GM21717 (cell line): ENCODE data around the gene NKX1-2.

Experiments used
- ATAC-seq: cut with Tn5 transposase; IDR thresholded peaks from one replicate; pipeline ENCODE4 v1.9.1; 2021; ENCODE audit warnings: mild to moderate bottlenecking, moderate library complexity; ENCODE audit not compliant: unreplicated experiment

The NKX1-2 gene

DNA sequence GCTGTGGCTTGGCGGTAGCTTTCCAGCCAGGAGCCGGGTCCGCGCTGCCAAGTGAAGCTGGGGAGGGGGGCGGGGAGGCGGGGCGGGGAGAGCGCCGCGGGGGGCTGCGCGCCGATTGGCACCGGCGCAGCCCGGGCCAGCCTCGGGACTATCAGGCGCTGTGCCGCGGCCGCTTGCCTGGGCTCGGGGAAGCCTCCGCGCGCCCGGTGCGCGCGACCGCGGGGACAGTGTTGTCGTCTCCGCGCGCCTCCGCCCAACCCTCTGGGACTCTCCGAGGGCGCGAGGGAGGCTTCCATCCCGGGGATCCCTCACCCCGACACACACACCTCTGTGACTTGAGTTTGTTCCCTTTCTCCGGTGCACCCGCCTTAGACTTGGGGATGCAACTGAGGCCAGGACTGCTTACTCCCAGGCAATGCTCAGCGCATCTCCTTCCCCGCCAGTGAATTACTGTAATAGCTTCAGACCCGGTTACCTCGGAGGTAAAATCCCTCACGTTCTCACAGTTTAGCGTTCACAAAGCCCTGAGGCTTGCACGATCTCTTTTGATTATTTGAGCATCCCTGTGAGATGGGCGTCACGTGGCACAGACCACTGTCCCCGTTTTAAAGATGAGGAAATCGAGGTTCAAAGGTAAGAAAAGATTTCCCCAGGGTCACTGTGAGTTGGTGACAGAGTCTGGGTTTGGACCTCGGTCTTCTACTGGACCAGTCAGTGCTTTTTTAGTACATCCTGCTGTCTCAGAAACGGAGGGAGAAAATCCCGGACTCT lies at the start of gene NKX1-2:
TSS of gene NKX1-2 (minus strand) at position 24 of the 771 bp plus-strand sequence. CDS start 92 bp downstream, outside the sequence.
- ATAC-seq, result no peak

DNA sequence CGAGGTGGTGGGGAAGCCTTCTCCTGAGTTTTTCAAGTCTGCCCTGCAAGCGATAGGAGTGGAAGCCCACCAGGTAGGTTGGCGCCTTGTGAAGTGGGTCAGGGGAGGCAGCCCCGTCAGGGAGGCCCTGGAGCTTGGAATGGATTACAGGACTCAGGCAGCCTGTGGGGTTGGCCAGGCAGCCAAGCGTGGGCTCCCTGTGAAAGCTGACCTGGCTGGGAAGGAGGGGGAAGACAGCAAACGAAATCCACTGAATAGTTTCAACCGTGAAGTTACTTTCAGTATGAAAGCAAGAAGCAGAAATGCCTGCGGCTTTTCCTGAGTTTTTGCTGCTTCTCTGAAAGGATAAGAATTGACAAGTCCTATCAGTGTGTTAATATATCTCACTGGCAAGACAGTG lies 48.2 kb upstream of the NKX1-2 start:
- no peak for ATAC-seq

GRCh38 chr10:124497196-124497881 lies 47.5 kb upstream of the NKX1-2 start:
- ATAC-seq, result no peak

DNA sequence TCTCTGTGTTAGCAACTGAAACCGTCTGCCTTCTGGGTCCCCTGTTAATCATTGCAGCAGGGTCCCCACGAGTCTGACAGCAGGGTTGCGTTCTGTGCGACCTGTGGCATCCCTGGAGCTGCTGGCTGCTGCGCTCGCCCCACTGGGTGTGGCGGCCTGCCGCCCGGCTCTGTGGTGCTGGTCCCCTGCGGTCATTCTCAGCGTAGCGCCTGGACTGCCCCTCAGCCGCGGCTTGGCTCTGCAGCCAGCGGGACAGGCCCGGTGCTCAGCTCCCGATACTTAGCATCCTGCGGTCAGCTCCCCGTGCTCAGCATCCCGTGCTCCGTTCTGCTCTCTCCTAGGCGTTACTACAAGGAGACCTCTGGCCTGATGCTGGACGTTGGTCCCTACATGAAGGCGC lies 46.8 kb upstream of the NKX1-2 start:
- ATAC-seq, result no peak

GRCh38 chr10:124496150-124496549 lies 46.3 kb upstream of the NKX1-2 start:
- no peak for ATAC-seq

DNA sequence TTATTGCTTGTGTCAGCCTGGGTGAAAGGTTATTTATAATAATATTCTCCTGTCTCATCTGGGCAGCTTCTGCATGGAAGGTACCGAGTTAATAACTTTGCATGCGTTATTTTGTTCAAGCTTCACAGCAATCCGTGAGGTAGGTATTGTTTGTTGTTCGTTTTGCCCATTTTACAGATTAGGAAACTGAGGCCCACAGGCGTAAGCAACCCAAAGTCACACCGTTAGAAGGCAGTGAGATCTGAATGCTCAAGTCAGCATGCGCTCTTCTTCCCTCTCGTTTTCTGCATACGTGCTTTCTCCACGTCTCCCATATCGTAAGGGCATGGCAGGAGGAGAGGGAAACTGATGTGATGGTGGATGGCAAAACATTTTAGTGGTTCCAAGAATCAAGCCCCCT lies 45.9 kb upstream of the NKX1-2 start:
- ATAC-seq, result no peak

GRCh38 chr10:124495162-124495561 lies 45.3 kb upstream of the NKX1-2 start:
- no peak for ATAC-seq

DNA sequence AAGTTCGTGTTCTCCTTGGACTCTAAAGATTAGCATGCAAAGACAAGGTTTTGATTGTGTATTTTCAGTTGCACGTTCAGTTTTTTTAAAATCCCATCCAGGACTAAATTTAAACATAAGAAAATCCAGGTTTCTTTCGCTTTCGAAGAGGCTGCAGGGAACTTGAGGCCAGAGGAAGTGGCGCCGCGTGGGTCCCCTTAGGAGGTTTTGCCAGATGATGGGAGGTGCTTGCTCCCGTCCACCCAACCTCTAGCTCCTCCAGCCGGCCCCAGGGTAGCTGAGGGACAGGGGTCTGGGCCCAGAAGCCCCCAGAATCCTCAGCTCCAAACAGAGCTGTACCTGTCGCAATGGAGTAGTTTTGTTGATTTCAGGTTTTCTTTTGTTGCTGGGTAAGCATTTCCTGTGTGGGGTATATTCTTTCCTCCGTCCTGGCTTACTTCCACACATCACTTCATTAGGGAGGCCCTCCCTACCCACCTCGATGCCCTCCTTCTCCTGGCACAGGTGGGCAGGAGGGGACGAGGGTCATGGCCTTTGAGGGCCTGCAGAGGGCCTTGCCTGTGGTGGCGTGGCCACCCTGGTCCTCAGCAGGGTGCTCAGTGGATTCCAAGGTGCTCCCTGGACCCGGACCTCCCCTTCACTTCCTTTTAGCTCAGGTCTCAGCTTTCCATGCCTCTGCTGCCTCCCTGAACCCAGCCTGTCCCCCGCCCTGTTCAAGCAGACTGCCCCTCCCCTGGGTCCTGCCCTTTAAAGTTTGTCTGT lies 44.4 kb upstream of the NKX1-2 start:
- no peak for ATAC-seq

- no peak for ATAC-seq
Measured at GRCh38 chr10:124493214-124493882, 43.5 kb upstream of the NKX1-2 start.

DNA sequence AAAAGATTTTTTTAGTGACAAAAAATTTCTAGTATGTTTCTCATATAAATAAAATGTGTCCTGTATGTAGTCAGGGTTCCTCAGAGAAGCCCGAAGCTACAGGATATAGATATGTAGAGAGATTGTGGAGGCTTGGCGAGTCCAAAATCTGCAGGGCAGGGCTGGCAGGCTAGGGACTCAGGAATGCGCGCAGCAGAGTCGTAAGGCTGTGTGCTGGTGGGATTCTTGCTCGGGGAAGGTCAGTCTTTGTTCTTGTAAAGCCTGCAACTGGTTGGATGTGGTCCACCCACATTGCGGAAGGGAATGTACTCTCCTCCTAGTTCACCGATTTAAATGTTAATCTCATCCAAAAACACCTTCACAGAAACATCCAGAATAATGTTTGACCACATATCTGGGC lies 42.4 kb upstream of the NKX1-2 start:
- ATAC-seq, result no peak

DNA sequence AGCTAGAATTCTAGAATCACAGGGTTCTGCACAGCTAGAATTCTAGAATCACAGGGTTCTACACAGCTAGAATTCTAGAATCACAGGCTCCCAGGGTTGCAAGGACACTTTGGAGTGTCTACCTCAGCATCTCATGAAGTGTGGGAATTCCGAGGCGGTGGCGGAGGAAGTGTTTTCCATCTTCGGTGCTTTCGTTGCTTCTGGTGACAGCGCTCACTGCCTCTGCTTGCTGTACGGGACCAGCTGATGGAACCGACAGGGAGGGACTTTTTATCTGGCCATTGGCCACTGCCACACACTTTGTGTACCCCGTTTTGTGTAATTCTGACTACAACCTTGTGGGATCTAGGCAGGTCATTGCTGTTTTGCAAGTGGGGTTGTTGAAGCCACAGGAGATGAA lies 41.3 kb upstream of the NKX1-2 start:
- ATAC-seq, result no peak

GRCh38 chr10:124486635-124487034 lies 36.8 kb upstream of the NKX1-2 start:
- ATAC-seq, result no peak

- no peak for ATAC-seq
Measured at GRCh38 chr10:124484661-124485060, 34.8 kb upstream of the NKX1-2 start.

DNA sequence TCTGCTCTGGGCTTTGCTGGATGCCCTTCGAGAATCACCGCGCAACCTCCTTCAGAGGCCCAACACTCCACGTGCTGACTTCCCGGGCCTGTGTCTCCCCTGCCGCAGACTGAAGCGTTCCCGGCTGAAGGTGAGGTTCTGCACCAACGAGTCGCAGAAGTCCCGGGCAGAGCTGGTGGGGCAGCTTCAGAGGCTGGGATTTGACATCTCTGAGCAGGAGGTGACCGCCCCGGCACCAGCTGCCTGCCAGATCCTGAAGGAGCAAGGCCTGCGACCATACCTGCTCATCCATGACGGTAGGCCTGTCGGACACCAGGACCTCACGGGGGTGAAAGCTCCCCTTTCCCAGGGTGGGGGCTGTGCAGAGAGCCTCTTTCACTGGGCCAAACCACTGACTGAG lies 34.2 kb upstream of the NKX1-2 start:
- no peak for ATAC-seq

DNA sequence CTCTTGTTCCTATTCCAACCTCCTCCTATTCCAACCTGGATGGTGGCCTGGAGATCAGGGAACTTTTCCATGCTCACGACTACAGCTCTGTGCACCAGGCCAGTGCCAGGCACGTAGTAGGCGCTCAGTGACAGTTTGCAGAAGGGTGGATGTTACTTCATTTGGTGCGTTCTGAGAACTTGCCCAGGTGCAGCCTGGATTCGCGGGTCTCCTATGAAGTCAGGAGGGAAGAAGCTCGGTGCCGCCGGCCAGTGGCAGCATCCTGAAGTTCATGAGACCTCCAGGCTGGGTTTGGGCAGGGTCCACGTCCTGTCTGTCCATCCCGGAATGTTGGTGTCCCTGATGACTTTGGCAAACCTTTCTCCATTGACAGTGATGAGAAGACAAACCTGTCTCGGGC lies 33.0 kb upstream of the NKX1-2 start:
- no peak for ATAC-seq

DNA sequence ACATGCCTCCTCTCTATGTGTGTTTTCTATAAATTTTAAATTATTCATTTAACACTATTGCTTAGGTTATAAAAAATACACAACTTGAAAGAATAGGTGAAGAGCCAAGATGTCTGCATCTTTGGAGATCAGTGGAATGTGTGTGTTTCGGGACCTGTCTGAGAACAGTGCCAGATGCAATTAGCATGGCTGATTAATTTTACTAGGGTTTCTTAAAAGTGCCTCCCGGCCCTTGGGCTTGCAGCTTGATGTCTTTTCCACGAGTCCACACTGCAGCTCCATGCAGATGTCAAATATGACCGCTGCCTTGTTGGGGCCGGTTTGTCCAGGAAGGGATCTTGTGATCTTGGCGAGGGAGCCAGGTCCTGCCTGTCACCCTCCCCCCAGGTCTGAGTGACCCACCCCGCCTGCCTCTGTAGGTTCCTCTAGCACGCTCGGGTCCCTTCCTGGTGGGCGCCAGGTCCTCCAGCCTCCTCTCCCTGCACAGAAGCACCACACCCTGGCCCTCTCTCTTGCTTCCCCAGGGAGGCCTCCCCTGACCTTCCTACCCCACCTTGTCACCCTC lies 32.5 kb upstream of the NKX1-2 start:
- ATAC-seq, result no peak

GRCh38 chr10:124481717-124482116 lies 31.9 kb upstream of the NKX1-2 start:
- ATAC-seq, result no peak

GRCh38 chr10:124480860-124481259 lies 31.0 kb upstream of the NKX1-2 start:
- ATAC-seq, result no peak

GRCh38 chr10:124478515-124478914 lies 28.7 kb upstream of the NKX1-2 start:
- no peak for ATAC-seq

DNA sequence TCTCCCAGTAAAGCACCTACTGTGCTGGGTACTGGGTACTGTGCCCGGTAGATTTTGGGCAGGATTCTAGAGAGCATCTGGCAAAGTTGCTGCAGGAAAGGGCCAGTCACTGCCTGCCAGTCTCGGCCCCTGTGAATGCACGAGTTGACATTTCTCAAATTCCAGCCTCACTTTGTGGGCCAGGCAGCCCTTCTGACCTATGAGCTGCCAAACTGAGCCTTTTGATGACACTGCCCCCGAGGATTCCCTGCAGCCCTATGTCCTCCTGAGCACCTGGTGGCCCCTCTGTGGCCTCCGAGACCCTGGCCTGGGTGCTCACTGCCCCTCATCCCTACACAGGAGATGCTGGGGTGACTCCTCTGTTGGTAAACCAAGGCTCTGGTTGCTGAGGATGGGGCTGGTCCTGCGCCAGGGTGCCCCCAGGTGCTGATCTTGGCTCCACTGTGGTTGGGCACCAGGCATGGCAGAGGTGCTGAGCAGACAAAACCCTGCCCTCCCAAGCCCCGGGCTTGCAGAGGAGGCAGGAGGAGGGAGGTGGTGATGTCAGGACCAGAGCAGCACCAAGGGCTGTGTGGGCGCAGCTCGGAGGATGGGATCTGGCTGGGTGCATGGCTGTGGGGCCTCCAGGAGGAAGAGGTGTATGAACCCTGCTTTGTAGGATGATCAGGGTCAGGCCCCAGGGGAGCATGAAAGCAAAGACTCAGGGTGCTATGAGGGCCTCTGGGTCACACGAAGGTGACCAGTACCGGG lies 28.0 kb upstream of the NKX1-2 start:
- ATAC-seq, result no peak
